ENCODE results near the gene STK32C.

The STK32C gene

GRCh38 chr10:132205650-132206376, 101.9 kb downstream of the STK32C start:
- TF ChIP-seq FOXP2 (optimal IDR thresholded peaks at IDR 0.05; ENCODE audit: borderline replicate concordance, extremely low read depth, extremely low read length, insufficient read depth) (no peak), SIN3A (IDR thresholded peaks at IDR 0.05; ENCODE audit: borderline replicate concordance, insufficient read depth, low read length) (no peak), POLR2AphosphoS5 (IDR thresholded peaks at IDR 0.05; ENCODE audit: low read depth, low read length) (no peak), TAF1 (IDR thresholded peaks at IDR 0.05; ENCODE audit: borderline replicate concordance, insufficient read depth, low read length) (no peak), REST (IDR thresholded peaks at IDR 0.05; ENCODE audit: insufficient read depth in 1 of 2, low read depth in 2 of 2, low read length in 2 of 2) (no peak)

- TF ChIP-seq TAF1 (IDR thresholded peaks at IDR 0.05; ENCODE audit: borderline replicate concordance, insufficient read depth, low read length) (no peak), FOXP2 (optimal IDR thresholded peaks at IDR 0.05; ENCODE audit: borderline replicate concordance, extremely low read depth, extremely low read length, insufficient read depth) (no peak), REST (IDR thresholded peaks at IDR 0.05; ENCODE audit: insufficient read depth in 1 of 2, low read depth in 2 of 2, low read length in 2 of 2) (no peak), SIN3A (IDR thresholded peaks at IDR 0.05; ENCODE audit: borderline replicate concordance, insufficient read depth, low read length) (no peak), POLR2AphosphoS5 (IDR thresholded peaks at IDR 0.05; ENCODE audit: low read depth, low read length) (no peak)
These were observed 102.8 kb downstream of the STK32C start for GRCh38 chr10:132204781-132205473.

GRCh38 chr10:132204078-132204780, 103.5 kb downstream of the STK32C start:
- no peak for TF ChIP-seq TAF1 (IDR thresholded peaks at IDR 0.05; ENCODE audit: borderline replicate concordance, insufficient read depth, low read length)
- no peak for TF ChIP-seq FOXP2 (optimal IDR thresholded peaks at IDR 0.05; ENCODE audit: borderline replicate concordance, extremely low read depth, extremely low read length, insufficient read depth)
- no peak for TF ChIP-seq REST (IDR thresholded peaks at IDR 0.05; ENCODE audit: insufficient read depth in 1 of 2, low read depth in 2 of 2, low read length in 2 of 2)
- no peak for TF ChIP-seq SIN3A (IDR thresholded peaks at IDR 0.05; ENCODE audit: borderline replicate concordance, insufficient read depth, low read length)
- no peak for TF ChIP-seq POLR2AphosphoS5 (IDR thresholded peaks at IDR 0.05; ENCODE audit: low read depth, low read length)

- no peak for TF ChIP-seq TAF1 (IDR thresholded peaks at IDR 0.05; ENCODE audit: borderline replicate concordance, insufficient read depth, low read length)
These were observed 104.3 kb downstream of the STK32C start for GRCh38 chr10:132203256-132204077.

Data from PFSK-1 (cell line).